PC-3 (cell line): ENCODE results near the gene DENND2D.

ENCODE experiments used
- CTCF ChIP-seq: fragments of 300-600 bp; sonication (generic); conservative IDR thresholded peaks from 2 replicates; pipeline ENCODE4 v1.5.1; 2017; ENCODE audit warnings: antibody characterized with exemption, low read depth, mild to moderate bottlenecking, low read length
- EZH2 ChIP-seq: fragments of 300-600 bp; sonication (generic); IDR thresholded peaks from one replicate; pipeline ENCODE4 v1.6.1; 2017; ENCODE audit warnings: antibody characterized with exemption, mild to moderate bottlenecking, low read length; ENCODE audit not compliant: unreplicated experiment

- TF ChIP-seq CTCF (no peak), EZH2 (no peak)
Observed at GRCh38 chr1:111238056-111238795, 37.8 kb upstream of the DENND2D start.
